GM21723 (cell line): Measurements from ENCODE around the gene IMMT.

Experiments used
- ATAC-seq: cut with Tn5 transposase; IDR thresholded peaks from one replicate; pipeline ENCODE4 v1.9.1; 2021; ENCODE audit warnings: mild to moderate bottlenecking, moderate library complexity; ENCODE audit not compliant: unreplicated experiment

The IMMT gene

GRCh38 chr2:86094229-86094628, 101.0 kb downstream of the IMMT start:
- no peak for ATAC-seq
